Limb (tissue), 2 donors: Measurements from ENCODE around the gene HMOX2.
A peak's percentile ranks its signal among the peaks of the same experiment; 100 is the strongest.

Experiments
- DNase-seq, 2 donors: peaks; one replicate each; pipeline ENCODE4 v3.0.0-alpha.2; 2016; ENCODE audit errors: extremely low spot score in 2 of 2

The HMOX2 gene

DNA sequence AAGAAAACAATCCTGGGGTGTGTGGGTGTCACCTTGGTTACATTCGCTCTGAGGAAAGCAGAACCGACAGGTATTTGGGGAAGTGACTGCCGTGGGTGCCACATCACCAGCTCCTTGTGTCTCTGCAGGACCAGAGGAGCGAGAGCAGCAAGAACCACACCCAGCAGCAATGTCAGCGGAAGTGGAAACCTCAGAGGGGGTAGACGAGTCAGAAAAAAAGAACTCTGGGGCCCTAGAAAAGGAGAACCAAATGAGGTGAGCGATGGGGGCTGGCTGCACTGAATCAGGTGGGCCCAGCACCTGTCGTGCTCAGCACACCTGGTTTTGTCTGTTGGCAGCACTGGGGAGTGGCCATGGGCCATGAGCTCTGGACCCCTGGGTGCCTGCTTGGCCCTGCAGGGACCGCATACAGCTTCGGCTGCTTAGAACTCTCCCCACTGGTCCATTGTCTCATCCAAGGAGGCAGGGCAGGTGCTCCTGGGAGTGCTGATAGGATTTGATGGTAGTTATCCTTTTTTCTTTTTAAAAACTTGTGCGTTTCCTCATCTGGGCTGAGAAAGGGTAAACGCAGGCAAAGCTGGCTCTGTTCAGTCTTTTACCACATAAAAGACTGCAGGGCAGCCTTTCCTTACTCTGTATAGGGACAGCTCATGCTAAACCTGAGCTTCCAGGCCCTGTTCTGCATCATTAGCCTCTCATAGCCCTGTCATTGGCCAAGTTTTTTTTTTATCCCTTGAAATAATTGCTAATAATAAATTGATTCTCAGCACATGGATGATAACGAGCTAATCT lies 29.4 kb downstream of the HMOX2 start:
- DNase-seq = no peak

DNA sequence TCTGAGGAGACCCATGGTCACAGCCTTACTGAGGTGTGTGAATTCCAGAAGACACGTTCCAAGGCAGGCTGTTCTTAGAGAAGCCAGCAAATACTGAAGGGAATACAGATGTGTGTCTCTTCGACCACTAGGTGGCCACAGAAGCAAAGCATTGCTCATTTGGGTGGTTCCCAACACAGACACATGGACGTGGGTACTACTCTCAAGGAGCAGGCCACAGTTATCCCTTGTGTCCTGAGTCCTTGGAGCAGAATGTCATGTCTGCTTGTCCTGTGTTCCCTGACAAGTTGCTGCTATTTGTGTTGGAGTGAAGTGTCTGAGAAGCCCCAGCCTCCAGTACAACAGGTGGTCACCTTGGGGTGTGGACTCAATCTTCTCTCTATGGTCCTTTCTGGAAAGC lies 30.3 kb downstream of the HMOX2 start:
- DNase-seq = peak; percentile 56 to 72

DNA sequence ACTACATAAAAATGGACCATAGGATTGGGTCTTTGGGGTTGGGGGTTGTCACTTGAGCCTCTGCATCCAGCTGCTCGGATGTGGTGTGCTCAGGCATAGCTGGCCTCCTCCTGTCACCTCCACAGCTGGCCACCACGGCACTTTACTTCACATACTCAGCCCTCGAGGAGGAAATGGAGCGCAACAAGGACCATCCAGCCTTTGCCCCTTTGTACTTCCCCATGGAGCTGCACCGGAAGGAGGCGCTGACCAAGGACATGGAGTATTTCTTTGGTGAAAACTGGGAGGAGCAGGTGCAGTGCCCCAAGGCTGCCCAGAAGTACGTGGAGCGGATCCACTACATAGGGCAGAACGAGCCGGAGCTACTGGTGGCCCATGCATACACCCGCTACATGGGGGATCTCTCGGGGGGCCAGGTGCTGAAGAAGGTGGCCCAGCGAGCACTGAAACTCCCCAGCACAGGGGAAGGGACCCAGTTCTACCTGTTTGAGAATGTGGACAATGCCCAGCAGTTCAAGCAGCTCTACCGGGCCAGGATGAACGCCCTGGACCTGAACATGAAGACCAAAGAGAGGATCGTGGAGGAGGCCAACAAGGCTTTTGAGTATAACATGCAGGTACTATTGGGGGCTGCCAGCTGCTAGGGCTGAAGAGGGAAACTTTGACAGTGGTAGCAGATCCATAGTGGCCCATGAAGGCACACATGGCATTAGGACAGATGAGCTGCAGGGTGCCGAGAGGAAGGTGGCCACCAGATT lies 31.6 kb downstream of the HMOX2 start:
- DNase-seq = no peak

DNA sequence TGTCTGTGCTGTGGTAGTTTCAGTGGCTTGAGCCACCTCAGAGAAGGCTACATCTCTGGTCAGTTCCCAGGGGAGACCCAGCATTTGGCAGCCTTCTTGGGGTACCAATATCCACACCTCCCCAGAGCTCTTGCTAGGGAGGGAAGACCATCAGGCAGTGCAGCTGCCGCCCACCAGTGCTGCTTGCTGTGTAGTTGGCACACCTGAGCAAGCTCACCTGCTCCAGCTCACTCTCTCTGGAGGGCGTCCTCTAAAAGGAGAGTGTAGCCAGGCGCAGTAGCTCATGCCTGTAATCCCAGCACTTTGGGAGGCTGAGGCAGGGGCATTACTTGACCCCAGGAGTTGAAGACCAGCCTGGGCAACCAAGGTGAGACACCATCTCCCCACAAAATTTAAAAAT lies 32.6 kb downstream of the HMOX2 start:
- no peak for DNase-seq

DNA sequence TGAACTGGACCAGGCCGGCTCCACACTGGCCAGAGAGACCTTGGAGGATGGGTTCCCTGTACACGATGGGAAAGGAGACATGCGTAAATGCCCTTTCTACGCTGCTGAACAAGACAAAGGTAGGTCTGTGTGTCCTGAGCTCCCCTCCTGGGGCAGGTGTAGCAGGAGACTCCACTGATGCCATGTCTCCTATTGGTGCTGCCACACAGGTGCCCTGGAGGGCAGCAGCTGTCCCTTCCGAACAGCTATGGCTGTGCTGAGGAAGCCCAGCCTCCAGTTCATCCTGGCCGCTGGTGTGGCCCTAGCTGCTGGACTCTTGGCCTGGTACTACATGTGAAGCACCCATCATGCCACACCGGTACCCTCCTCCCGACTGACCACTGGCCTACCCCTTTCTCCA lies 33.2 kb downstream of the HMOX2 start:
- no peak for DNase-seq

DNA sequence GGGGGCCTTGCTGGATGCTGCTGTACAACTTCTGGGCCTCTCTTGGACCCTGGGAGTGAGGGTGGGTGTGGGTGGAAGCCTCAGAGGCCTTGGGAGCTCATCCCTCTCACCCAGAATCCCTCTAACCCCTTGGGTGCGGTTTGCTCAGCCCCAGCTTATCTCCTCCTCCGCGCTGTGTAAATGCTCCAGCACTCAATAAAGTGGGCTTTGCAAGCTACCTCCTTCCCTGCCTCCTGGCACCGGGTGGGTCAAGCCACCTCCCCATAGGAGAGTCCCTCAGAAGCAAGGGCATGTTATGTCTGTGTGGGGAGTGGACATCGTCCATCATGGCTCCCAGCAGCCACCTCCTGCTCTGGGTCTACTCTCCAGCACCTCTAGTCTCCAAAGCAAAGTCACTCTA lies 33.9 kb downstream of the HMOX2 start:
- no peak for DNase-seq

DNA sequence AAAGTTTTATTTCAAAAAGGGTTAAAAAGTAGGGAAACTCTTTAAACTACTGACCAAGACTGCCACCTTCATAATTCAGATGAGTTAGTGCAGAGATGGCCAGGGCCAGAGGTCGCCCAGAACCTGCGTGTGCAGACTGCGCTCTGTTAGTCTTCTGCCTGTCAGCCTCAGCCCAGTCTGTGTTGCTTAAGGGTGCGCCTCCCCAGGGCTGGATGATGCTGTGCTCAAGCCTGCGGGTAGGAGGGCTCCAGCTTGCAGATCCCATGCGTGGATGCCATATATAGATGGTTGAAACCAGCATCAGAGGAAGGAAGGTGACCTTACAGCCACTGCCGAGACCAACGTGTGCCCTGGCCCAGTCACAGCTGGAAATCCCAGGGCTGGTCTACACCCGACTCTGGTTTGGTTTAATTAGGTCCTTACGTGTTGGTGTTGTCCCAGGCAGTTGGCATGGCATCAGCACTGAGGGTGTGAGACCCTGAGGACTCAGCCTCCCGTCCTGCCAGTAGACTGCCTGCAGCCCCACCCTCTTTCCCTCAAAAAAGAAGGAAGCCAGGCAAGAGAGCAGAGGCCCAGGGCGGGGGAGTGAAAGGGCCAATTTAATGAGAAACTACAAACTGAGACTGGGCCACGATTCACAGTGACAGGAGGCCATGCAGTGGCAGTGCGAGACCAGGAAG lies 34.7 kb downstream of the HMOX2 start:
- DNase-seq = no peak

DNA sequence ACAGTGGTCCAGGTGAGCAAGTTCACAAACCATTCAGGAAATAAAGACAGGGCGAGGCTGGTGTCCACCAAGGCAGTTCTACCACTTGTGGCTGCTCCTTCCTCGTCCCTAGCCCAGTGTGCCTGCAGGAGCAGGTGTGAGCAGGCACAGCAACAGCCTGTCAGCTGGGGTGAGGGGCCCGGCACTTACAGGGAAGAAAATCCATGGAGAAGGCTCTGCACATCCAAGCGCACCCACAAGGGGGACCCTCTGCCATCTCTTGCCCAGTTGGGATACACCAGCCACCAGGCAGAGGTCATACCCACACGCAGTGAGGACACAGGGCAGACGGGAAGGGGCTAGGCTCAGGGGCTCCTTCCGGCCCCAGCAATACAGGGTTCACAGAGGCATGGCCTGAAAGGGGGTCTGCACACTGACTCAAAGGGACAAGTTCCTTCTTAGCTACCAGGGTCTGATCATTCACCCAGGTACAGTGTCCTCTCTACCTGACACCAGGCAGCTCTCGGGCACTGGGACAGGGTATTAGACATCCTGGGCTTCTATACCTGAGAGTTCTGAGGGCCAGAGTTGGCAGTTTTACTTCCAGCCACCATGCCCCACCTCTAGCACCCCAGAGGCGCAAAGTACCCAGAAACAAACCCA lies 35.4 kb downstream of the HMOX2 start:
- peak; percentile 30 to 67 for DNase-seq

DNA sequence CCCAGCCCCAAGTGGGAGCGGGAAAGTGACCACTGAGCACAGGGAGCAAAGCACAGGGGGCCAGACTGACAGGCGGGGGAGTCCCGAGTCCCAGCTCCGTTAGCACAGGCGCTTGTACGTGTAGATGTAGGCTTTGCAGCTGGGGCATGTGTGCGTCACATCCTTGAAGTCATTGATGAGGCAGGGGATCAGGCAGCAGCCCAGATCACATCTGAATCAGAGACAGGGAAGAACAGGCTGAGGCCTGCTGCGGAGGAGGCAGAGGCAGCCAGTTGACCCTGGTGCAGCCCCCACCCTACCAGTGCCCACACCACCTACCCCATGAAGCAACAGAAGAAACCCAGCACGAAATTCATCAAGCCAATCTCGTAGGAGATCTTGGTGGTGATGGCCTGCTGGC lies 36.3 kb downstream of the HMOX2 start:
- no peak for DNase-seq

DNA sequence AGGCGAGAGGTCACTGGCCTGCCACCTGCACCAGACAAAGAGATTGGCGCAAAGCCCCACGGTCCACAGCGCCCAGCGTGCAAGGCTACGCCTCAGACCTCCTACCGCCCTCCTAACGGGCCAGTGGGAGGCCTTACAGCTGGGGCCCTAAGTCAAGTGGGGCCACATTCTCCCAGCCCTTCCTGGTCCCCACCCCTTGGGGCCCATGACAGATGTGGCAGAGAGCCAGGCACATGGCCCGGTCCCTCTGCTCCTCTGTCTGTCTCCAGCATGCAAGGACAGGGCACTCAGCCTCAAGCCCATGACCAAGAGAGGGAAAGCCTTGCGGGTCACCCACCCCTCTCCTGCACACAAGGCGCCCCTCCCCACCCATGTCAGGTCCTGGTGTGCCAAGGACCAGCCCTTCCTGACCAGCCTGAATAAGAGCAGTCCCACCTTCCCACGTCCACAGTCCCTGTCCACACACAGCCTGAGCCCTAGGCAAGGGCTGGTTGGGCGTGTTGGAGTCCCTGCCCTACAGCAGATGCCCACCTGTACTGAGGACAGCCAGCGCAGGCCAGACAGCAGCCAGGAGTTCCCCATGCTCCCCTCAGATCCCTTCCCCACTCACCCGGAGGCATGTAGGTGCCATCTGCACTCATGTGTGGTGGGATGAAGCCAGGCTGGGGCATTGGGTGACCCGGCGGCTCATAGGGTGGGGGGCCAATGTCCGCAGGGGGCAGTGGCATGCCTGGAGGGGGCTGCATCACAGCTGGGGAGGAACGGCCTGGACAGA lies 37.1 kb downstream of the HMOX2 start:
- no peak for DNase-seq

DNA sequence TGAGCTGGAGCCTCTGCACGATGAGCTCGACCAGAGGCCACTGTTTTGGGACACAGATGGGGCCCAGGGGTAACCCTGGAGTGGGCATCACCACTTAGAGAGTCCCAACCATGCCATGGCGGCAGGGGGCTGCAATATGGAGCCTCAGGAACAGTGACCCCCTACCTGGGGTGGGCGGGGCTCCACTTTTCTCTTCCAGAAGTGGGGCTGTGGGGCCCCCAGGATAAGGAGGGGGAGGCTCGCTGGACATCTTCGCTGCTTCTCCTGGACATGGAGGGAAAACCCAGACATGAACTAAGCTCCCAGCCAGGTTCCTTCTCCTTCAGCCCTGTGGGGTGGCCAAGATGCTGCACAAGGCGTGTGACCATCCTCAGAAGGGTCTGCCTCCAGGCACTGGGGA lies 37.7 kb downstream of the HMOX2 start:
- DNase-seq = no peak

DNA sequence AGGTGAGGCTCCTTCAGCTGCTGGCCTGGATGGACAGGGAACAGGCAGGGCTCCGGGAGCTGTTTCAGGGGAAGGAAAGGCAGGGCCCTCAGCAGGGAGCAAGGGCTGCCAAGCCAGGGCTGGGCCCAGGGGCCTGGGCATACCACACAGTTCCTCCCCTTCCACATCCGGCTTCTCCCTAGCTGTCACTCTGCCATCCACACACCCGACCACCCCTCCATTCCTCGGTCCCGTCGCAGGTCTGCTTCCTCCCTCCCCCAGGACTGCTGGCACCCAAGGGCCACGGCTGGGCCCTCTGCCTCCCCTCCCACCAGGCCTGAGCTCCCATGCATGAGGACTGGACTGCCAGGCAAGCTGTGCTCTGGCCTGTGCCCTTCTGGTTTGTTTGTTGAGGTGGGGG lies 38.4 kb downstream of the HMOX2 start:
- no peak for DNase-seq

DNA sequence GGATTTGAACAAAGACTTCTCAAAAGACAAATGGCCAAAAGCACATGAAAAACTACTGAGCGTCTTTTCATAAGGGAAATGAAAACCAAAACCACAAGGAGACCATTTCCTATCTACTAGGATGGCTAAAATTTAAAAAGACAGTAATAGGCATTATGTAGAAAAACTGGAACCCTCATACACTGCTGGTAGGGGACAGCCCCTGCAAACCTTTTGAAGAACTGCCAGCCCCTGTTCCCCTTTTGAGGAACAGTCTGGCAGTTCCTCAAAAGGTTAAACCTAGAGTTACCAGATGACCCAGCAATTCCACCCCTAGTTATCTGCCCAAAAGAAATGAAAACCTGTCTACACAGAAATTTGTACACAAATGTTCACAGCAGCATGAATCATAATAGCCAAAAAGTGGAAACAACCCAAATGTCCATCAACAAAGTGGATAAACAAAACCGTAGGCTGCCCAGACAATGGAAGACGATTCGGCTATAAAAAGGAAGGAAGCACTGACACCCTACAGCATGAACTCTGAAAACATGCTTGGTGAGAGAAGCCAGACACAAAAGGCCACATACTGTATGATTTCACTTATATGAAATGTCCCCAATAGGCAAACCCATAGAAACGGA lies 39.5 kb downstream of the HMOX2 start:
- no peak for DNase-seq

DNA sequence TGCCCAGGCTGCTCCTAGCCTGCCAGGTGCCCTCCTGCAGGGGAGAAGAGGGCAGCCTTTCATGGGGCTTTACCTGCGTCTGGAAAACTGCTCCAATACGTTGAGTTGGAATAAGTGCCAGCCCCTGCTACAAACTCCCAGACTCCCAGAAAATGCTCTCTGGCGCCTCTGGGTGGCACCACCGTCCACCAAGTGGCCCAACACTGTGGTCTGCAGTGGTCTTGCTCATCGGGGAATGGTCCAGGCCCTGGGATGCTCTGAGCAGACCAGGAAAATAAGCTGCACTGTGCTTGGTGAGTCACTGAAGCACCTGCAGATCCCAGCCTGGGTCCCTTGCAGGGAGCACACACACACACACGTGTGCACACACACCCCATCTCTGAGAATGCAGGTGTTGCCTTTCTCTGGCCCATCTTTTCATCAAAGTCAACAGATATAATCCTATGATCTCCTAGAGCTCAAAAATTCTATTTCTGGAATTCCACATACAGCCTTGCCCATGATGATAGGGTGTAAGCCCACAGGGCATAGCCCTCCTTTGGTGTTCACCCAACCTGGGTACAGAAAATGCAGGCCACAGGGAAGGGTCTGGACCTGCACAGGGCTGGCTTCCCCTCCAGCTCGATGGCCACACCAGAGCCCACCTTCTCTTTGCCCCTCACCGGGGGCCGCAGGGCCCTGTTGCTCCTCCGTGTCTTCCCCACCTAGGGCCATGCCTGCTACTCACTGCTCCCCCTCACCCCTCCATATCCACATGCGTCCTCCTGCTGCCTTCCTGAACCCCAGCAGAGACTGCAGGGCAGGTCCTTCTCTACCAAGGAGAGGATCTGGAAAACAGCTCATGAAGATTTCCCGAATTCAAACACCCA lies 41.8 kb downstream of the HMOX2 start:
- peak in 1 of 2 donors; percentile 72 for DNase-seq

DNA sequence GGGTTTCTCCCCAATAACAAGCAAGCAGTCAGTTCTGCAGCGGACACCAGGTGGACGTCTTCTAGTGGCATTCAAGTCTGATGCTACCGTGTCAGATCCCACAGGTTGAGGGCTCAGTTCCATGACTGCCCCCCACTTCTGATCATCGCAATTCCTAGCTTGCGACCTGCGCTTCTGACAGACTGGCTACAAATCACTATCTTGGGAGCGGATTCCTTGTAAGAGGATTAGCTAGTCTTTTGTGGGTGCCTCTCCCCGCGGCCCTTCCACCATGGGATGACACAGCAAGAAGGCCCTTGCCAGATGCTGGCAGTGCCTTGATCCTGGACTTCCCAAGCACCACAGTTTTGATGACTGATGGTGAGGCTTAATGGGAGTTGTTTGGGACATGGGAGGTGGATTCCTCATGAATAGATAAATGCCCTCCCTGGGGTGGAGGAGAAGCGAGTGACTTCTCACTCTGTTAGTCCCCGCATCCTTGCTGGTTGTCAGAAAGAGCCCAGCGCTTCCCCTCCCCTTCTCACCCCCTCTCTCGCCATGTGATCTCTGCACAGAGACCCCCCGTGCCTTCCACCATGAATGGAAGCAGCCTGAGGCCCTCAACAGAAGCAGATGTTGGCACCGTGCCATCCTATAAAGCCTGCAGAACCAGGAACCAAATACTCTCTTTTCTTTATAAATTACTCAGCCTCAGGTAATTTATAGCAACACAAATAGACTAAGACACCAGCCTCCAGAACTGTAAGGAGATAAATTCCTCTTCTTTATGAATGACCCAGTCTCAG lies 43.3 kb downstream of the HMOX2 start:
- no peak for DNase-seq

DNA sequence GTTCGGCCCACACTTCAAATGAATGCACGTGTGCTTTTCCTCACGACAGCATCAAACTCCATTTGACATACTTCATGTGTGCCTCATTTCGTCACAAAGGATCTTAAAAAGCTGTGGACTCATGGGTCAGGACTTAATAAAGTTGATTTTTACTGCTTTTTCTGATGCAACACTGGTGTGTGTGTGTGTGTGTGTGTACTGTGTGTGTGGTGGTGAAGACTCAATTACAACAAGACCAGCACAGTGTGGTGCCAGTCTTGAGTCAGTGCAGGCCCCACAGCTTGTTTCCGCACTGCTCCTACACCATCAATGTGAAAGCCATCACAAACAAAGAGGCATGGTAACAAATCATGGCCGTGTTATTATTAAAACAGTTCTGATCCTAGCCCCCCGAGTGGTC lies 44.7 kb downstream of the HMOX2 start:
- DNase-seq = no peak

DNA sequence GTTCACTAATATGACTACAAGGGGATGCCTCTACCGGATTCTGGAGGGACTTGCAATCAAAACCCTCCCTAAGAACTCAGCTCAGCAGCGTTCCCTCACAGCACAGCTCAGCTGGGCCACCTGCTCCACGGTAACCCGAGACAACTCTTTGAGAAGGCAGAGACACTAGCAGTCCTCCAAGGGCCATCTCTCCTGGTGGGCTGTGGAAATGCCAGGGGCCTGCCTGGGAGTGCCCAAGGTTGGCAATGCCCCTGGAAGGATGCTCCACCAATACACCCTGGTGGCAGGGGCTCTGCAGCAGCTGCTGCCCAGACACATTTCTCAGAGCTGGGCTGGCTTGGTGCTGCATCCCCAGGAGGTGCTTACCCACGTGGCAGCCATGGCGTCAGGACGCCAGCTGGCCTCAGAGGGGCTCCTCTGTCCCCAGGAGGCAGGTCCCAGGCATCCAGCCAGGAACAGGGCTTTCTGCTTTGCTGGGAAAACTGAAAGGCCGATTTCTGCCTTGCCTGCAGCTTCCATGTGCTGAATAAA lies 45.9 kb downstream of the HMOX2 start:
- DNase-seq = peak; percentile 21 to 78

DNA sequence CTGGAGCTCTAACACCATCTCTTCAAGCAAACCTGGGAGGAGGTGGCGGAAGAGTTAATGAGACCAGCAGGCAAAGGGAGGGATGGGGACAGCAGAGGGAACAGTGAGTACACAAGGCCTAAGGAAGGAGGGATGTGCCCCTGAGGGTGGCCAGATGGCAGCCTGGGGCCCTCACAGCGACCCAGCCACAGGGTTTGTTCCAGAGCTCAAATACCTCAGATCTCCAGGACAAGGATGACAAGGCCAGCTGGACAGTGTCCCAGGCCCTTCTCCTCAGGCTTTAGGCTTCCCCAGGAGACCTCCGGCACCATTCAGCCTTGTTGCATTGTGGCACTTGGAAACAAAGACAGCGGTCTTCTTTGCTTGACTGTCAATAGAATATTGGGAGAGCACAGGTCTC lies 47.5 kb downstream of the HMOX2 start:
- peak in 1 of 2 donors; percentile 16 for DNase-seq

DNA sequence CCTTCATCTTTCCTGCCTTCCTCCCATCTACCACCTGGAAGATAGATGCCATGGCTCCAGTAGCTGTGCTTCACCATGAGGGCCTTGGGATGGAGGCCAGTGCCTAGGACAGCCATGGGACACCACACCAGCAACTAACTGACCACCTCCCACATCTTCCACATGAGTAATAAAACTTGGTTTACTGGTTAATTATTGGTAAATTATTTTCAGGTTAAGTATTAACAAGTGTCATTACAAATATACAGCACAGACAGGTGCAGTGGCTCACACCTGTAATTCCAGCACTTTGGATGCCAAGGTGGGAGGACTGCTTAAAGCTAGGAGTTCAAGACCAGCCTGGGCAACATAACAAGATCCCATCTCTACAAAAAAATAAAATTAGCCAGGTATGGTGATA lies 48.4 kb downstream of the HMOX2 start:
- no peak for DNase-seq
